GM11168 (cell line): ENCODE data around the gene BHLHE41.

Experiments
- in situ Hi-C: fragments of 300-500 bp; cut with MboI; formaldehyde crosslinking; loops from one replicate; pipeline ENCODE4 v1.12.0; 2022; ENCODE audit warnings: low sequenced_read_pairs; ENCODE audit not compliant: unreplicated experiment

BHLHE41 gene

GRCh38 chr12:26116829-26117715, 7.8 kb downstream of the BHLHE41 start:
- in situ Hi-C loops: no loop called here

DNA sequence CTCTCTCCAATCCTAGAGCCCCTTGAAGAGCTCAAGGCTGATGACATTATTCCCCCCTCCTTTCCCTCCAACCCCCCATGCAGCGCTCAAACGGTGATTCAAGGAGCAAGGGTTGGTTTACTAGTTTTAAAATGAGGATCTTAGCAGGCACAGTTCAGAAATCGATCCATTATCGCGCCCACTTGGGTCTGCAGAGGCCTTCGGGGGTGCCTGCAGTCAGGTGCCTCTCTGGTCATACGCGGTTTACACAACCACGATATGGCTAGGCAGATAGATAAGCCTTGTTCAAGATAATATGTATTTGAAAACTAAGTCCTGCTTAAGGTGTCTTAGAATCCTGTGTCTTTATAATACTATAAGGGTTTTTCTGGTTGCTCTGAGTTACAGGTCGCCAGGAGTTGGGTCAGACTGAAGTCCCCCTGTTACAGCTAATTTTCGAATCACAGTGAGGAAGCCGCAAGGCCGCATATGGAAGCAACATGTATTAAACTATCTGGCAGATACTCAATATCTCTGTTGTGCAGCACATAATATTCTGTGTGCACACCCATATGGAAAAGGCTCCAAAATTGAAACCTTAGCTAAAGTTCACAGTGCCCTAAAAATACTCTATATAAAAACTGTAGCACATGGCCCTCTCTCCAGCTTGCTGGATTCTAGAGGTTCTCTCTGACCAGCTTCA, 10.0 kb downstream of the BHLHE41 start:
- in situ Hi-C loops: no loop called here

DNA sequence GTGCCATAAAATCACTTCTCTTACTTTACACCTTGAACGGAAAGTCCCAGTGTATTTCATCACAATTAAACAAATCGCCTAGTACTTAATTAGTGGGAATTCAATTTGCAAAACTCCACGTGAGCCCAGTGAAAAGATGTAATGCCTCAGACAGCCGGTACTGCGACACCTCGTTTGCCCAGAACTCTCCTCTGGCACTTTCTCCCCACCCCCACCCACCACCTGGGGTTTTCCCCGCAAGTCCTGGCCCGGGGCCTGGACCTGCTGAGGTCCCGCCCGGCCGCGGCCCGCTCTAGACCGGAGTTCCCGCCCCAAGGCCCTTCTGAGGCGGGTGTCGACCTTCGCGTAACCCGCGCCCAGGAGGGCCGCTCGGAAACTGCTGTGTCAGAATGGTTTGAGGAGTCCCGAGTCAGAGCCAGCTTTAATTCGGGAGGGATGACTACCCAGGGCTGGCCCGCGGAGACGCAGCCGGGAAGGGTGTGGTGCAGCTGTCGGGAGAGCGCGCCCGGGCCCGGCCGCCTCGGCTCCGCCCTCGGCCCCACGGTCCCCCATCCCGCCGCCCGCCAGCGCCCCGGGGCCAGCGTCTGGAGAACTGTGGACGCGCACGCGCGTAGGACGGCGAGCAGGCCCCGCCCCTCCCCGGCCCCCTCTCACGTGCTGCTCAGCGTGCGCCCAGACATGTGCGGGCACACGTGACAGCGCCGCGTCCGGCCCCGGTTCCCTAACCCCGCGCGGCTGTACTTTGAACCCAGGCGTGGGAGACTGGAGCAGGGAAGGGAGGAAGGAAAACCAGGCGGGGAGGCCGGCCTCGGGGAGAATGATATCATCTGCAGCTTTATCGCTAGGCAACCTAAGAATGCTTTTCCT, 10.8 kb downstream of the BHLHE41 start:
- in situ Hi-C loops: no loop called here

DNA sequence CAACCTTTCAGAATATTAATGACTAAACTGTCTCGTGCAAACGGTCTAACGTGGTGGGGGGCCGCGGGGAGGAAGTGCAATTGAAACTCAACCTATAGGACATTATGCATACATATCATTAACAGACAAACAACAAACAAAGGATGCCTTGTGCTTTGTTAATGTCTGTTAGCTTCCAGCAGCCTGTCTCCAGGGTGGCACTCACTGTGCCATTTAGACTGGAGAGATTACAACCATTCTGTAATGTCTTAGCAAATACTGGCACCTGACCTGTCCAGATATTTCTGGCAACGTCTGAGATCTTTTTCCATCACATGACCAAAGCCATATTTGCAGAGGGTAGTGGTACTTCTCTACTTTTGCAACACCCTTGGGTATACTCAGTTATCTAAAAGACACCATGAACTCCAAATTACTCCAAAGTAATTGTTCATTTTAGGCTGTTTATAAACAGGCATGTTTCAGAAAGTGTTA, 11.6 kb downstream of the BHLHE41 start:
- in situ Hi-C loops: no loop called here

- in situ Hi-C loops: no loop called here
Observed at GRCh38 chr12:26112703-26113147, 12.1 kb downstream of the BHLHE41 start.

DNA sequence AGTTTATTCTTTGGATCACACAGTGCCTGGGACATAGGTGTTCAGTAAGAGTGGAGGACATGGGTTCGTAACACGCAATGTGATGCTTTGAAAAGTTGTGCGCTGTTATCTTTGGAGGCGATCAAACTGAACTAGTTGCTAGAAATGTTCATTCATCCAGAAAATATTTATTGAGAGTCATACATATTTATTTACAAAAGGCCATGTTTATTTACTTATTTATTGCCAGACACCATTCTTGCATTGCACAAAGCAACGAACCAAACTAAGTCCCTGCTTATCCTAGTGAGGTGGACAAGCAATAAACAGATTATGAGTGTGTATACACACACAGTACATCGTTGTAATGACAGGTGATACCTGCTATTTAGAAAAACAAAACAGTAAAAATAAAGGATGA, 12.6 kb downstream of the BHLHE41 start:
- in situ Hi-C loops: no loop called here

- in situ Hi-C loops: no loop called here
Observed at GRCh38 chr12:26109343-26109881, 15.4 kb downstream of the BHLHE41 start.

- in situ Hi-C loops: no loop called here
Observed at GRCh38 chr12:26108915-26109314, 15.9 kb downstream of the BHLHE41 start.

GRCh38 chr12:26106347-26106746, 18.5 kb downstream of the BHLHE41 start:
- in situ Hi-C loops: no loop called here

GRCh38 chr12:26102953-26103352, 21.9 kb downstream of the BHLHE41 start:
- in situ Hi-C loops: no loop called here

- in situ Hi-C loops: no loop called here
Observed at GRCh38 chr12:26101763-26102162, 23.1 kb downstream of the BHLHE41 start.

GRCh38 chr12:26101350-26101734, 23.5 kb downstream of the BHLHE41 start:
- in situ Hi-C loops: no loop called here

GRCh38 chr12:26100666-26101349, 24.0 kb downstream of the BHLHE41 start:
- in situ Hi-C loops: no loop called here

GRCh38 chr12:26097046-26097878, 27.6 kb downstream of the BHLHE41 start:
- in situ Hi-C loops: no loop called here

DNA sequence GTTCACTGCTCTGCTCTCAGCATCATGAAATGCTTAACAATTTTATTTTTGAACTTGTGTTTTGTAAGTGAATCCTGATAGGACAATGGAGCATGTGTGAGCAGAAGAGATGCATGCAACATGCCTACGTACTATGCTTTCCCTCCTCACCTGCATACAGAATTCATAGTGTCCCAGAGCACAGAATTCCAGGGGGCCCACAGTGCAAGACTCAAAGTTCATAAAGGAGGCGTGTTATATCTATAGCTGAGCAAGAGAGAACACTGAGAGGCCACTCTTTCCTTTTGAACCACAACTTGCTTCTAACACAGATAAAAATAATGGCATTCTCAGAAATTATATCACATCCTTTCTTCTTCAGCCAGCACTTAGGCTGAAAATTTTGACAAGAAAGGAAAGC, 28.8 kb downstream of the BHLHE41 start:
- in situ Hi-C loops: no loop called here

- in situ Hi-C loops: no loop called here
Observed at GRCh38 chr12:26095186-26095585, 29.7 kb downstream of the BHLHE41 start.

- in situ Hi-C loops: no loop called here
Observed at GRCh38 chr12:26092346-26093105, 32.3 kb downstream of the BHLHE41 start.

DNA sequence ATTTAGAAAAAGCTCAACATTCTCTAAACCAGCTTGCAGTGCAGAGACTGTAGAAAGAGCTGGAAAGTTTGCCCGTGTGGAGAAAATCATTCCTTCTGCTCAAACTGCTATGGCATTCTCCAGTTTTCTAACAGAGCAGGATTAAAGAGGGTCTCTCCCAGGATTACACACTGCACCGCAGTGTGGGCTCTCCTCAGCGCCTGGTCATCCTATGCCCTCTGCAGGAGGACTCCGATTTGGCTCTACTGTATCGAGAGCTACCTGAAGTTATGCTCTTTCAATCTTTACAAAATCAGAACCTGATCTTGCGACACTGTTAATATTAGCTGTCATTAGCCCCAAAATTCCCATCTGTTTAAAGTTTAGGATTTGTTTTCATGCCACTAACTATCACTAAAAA, 33.0 kb downstream of the BHLHE41 start:
- in situ Hi-C loops: no loop called here
